Mesodermal cell (in vitro differentiated cells): Measurements from ENCODE around the gene LAMB1.
"Not testable (repeated sequence)": the region's sequence is repeated elsewhere in the genome, so short reads cannot be mapped to it uniquely, and the experiment has no call there.

Experiments
- H3K27ac ChIP-seq: 2 replicates; pipeline ENCODE4 v1.7.0; 2013; ENCODE audit warnings: mild to moderate bottlenecking, low read depth, low read length, moderate library complexity; ENCODE audit not compliant: severe bottlenecking
- H3K36me3 ChIP-seq: 2 replicates; pipeline ENCODE4 v1.7.1; 2013; ENCODE audit warnings: mild to moderate bottlenecking, low read length, moderate library complexity; ENCODE audit not compliant: control insufficient read depth, insufficient read depth
- H3K4me1 ChIP-seq: one replicate; pipeline ENCODE4 v1.7.1; 2013; ENCODE audit warnings: mild to moderate bottlenecking, low read length; ENCODE audit not compliant: insufficient read depth, control insufficient read depth, poor library complexity, severe bottlenecking
- H3K4me3 ChIP-seq: 2 replicates; pipeline ENCODE4 v1.7.0; 2013; ENCODE audit warnings: low read length, control low read depth, mild to moderate bottlenecking; ENCODE audit not compliant: insufficient read depth, poor library complexity, severe bottlenecking; ENCODE audit errors: extremely low read depth
- H3K9me3 ChIP-seq: 2 replicates; pipeline ENCODE4 v1.7.1; 2013; ENCODE audit warnings: mild to moderate bottlenecking, low read length, moderate library complexity; ENCODE audit not compliant: control insufficient read depth
- WGBS, 2 experiments: methylation state at CpG; one replicate each; pipeline ENCODE4 v1.1.5; 2013; ENCODE audit warnings: missing lambda C conversion rate in 2 of 2; ENCODE audit not compliant: insufficient coverage in 2 of 2; 5-methylcytosine and 5-hydroxymethylcytosine counted together

LAMB1 gene

GRCh38 chr7:107933386-107934013 lies 69.5 kb downstream of the LAMB1 start:
- peak overlapping the region; percentile 37 for H3K27ac ChIP-seq
- H3K36me3 ChIP-seq = peaks cover 86% of the 10 kb centered on the region
- no peak overlapping the region for H3K4me3 ChIP-seq
- peaks cover 17% of the 10 kb centered on the region for H3K4me1 ChIP-seq
- H3K9me3 ChIP-seq = no peaks in the 10 kb centered on the region
- WGBS, 2 experiments = 20 to 33% methylated on average over 1 to 2 of the region's 6 CpGs

DNA sequence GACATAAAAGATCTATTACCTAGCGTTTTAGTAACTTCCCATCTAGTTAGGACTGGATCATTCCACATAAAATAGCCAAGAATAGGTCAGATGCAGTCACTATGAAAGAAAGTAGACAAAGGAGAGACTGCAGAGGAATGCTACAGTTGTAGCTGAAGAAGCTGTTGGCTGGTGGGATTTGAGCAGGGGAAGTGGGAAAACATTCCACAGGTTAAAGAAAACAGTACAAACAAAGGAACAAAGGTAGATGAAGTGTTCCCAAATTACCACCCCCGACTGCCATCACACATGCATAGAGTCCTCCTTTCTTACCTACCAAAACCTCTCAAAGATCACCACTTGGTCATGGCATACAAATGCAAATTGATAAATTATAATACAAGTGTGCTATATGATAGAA lies 70.2 kb downstream of the LAMB1 start:
- H3K27ac ChIP-seq = peak overlapping the region; percentile 58
- peaks cover 17% of the 10 kb centered on the region for H3K4me1 ChIP-seq
- peaks cover 84% of the 10 kb centered on the region for H3K36me3 ChIP-seq
- H3K4me3 ChIP-seq = no peak overlapping the region
- no CpG with 5 or more reads among the region's 2 CpGs for WGBS, 2 experiments
- H3K9me3 ChIP-seq = no peaks in the 10 kb centered on the region

- Histone ChIP-seq H3K4me3 (no peak overlapping the region), H3K36me3 (peaks cover 83% of the 10 kb centered on the region), H3K4me1 (peaks cover 17% of the 10 kb centered on the region), H3K27ac (peak overlapping the region; percentile 58), H3K9me3 (no peaks in the 10 kb centered on the region)
- WGBS, 2 experiments = 75 to 87% methylated on average over 5 of the region's 5 CpGs
Measured at GRCh38 chr7:107931740-107932515, 71.0 kb downstream of the LAMB1 start.

DNA sequence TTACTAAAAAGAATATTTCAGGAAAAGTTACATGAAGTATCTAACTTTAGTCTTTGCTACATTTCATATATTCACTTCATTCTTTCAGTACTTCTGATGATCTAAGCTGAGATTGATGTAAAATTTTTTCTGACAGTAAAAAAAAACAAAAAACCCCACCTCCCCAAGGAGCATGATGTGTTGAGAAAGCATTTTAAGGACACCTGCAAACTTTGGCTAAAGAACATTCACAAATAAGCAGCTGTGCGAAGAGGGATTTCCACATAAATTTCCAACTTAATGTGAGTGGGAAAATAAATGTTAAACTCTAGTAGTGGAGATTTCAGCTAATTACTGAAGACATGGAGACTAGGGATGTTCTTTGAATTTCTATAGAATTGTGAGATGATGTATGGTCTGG lies 76.5 kb downstream of the LAMB1 start:
- H3K4me1 ChIP-seq = no peaks in the 10 kb centered on the region
- H3K27ac ChIP-seq = no peak overlapping the region
- peaks cover 91% of the 10 kb centered on the region for H3K36me3 ChIP-seq
- H3K9me3 ChIP-seq = no peaks in the 10 kb centered on the region
- H3K4me3 ChIP-seq = no peak overlapping the region
- WGBS, 2 experiments = no CpG with 5 or more reads among the region's 1 CpG

DNA sequence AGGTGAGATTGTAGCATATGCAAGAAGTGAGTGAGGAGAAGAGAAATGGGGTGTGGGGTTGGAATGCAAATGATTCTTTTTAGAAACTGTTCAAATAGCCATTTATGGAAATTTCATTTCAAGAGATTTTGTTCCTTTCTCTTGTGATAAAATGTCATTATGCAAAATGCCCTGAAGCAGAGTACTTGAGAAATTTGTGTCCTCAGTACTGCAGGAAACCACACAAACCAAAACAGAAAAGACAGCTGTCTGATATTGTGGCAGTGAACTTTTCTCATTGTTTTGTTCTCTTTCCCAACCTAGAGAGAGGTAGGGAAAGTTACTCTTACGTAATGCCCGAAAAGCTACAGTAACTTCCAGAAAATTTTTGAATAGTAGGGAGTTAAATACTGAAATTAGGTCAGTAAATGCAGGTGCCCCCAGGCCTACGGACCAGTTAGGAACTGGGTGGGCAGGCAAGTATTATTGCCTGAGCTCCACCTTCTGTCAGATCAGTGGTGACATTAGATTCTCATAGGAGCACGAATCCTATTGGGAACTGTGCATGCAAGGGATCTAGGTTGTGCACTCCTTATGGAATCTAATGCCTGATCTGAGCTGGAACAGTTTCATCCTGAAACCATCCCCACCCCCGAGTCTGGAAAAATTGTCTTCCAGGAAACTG lies 78.0 kb downstream of the LAMB1 start:
- H3K4me3 ChIP-seq = no peak overlapping the region
- H3K9me3 ChIP-seq = no peaks in the 10 kb centered on the region
- 92 to 98% methylated on average over 5 of the region's 5 CpGs for WGBS, 2 experiments
- no peak overlapping the region for H3K27ac ChIP-seq
- H3K36me3 ChIP-seq = peaks cover 82% of the 10 kb centered on the region
- no peaks in the 10 kb centered on the region for H3K4me1 ChIP-seq

GRCh38 chr7:107922886-107923285 lies 80.1 kb downstream of the LAMB1 start:
- WGBS, 2 experiments = no CpG with 5 or more reads among the region's 1 CpG
- Histone ChIP-seq H3K27ac (peak overlapping the region; percentile 41), H3K4me3 (no peak overlapping the region), H3K36me3 (peaks cover 80% of the 10 kb centered on the region), H3K4me1 (no peaks in the 10 kb centered on the region), H3K9me3 (no peaks in the 10 kb centered on the region)

- not testable (repeated sequence) for H3K4me1 ChIP-seq
Measured at GRCh38 chr7:107921826-107922225, 81.1 kb downstream of the LAMB1 start.

GRCh38 chr7:107920048-107920772 lies 82.8 kb downstream of the LAMB1 start:
- H3K36me3 ChIP-seq = peaks cover 72% of the 10 kb centered on the region
- H3K27ac ChIP-seq = peak overlapping the region; percentile 16
- H3K4me3 ChIP-seq = no peak overlapping the region
- no peaks in the 10 kb centered on the region for H3K9me3 ChIP-seq
- 80% methylated on average over 1 of the region's 1 CpG; no CpG with 5 or more reads in 1 of the 2 experiments for WGBS, 2 experiments
- no peaks in the 10 kb centered on the region for H3K4me1 ChIP-seq

More at GRCh38 chr7:107921826-107922225, 81.1 kb downstream of the LAMB1 start:
- peaks cover 80% of the 10 kb centered on the region for H3K36me3 ChIP-seq
- H3K4me3 ChIP-seq, H3K9me3 ChIP-seq, H3K27ac ChIP-seq: not testable (repeated sequence)
- no CpG with 5 or more reads among the region's 2 CpGs for WGBS, 2 experiments

DNA sequence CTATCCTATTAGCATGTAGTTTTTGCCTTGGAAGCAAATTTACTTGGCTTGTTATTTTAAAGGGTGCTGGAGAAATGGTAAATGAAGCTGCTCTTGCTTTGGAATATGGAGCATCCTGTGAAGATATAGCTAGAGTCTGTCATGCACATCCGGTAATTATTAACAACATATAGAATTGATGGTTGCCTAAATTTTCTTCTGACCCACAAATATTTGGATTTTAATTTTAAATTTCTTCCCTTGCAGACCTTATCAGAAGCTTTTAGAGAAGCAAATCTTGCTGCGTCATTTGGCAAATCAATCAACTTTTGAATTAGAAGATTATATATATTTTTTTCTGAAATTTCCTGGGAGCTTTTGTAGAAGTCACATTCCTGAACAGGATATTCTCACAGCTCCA lies 84.0 kb downstream of the LAMB1 start:
- no peak overlapping the region for H3K4me3 ChIP-seq
- H3K4me1 ChIP-seq = no peaks in the 10 kb centered on the region
- H3K9me3 ChIP-seq = no peaks in the 10 kb centered on the region
- no CpG with 5 or more reads among the region's 2 CpGs for WGBS, 2 experiments
- H3K36me3 ChIP-seq = peaks cover 63% of the 10 kb centered on the region
- H3K27ac ChIP-seq = no peak overlapping the region

DNA sequence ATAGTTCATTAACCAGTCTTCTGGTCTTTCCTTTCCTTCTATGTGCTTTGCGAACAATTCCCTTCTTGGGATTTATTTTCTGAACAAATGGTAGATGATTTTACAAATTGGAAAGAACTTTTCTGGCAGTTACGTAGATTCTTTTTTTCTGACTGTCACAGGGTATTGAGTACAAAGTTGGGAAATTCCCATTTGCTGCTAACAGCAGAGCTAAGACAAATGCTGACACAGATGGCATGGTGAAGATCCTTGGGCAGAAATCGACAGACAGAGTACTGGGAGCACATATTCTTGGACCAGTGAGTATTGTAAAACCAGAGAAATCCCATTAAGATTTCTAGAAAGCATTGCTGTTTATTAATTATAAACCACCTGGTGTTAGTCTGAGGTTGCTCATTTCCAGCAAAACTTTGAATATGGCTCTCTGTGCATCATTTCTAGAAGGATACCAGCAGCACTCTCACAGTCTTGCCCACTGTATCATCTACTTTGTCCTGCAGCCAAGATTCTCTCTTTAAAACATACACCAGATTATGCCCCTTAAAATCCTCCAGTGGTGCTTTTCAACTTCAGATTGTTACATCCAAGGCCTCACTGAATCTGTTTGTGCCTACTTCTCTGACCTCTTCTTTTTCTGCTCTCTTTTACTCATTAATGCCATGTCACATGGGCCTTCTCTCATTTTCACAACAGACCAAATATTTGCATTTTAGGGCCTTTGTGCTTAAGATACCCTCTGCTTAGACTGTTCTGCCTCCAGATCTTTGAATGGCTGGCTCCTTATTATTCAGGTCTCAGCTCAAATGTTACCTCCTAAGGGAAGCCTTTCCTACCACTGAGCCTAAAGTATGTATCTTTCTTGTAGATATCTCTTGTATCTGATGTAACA lies 85.0 kb downstream of the LAMB1 start:
- H3K9me3 ChIP-seq = no peaks in the 10 kb centered on the region
- peaks cover 54% of the 10 kb centered on the region for H3K36me3 ChIP-seq

More for the DNA sequence above, 85.0 kb downstream of the LAMB1 start:
- Histone ChIP-seq H3K4me1 (no peaks in the 10 kb centered on the region), H3K27ac (no peak overlapping the region), H3K4me3 (no peak overlapping the region)
- WGBS, 2 experiments = 89 to 98% methylated on average over 1 to 3 of the region's 3 CpGs
